CD4-positive, alpha-beta T cell treated with Interleukin-12 subunit alpha and Interleukin-12 subunit beta, for 1 hour (primary cell): Measurements from ENCODE around the gene ZIK1.

ENCODE experiments used
- DNase-seq: peaks from one replicate; pipeline ENCODE4 v3.0.0-alpha.2; 2020

Gene ZIK1

GRCh38 chr19:57583521-57584416, at the start of gene ZIK1:
Gene ZIK1 (plus strand): TSS chr19:57584145. CDS start chr19:57584357, 212 bp downstream.
- DNase-seq, result peak; percentile 92

GRCh38 chr19:57537953-57538547, 45.9 kb upstream of the ZIK1 start:
- DNase-seq, result no peak

GRCh38 chr19:57546513-57546912, 37.4 kb upstream of the ZIK1 start:
- no peak for DNase-seq

GRCh38 chr19:57552432-57552831, 31.5 kb upstream of the ZIK1 start:
- DNase-seq, result no peak

DNA sequence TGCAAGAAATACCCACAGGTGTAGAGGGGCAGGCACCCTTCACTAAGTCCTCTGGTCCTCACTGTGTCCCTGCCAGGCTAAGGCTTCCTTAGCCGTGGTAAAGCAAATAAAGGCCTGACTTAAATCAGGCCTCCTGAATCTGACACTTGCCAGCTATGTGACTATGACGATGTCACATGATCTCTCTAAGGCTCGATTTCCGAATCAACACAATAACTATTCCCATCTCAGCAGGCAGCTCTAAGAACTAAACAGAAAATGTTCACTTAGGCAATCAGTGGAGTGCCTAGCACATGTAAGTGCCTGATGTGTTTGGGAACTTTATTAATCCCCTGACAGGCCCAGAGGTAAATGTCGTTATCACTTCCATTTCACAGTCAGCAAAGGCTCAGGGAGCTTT, 26.3 kb upstream of the ZIK1 start:
- DNase-seq, result no peak

DNA sequence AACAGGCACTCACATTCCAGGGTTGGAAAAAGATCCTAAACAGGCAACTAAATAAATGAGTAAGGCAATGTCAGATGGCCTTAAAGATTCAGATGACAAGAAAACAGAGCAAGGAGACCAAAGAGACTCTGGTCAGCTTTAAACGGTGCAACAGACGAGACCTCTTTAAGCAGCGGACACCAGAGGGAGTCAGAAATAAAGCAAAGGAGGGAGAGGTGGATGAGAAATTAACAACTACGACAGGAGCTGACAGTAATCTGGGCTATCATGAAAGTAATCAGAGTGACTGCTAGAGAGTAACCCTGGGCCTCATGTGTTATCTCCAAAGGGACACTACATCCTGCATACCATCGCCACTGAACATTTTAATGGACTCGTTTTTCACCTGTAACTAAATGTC, 25.4 kb upstream of the ZIK1 start:
- DNase-seq, result no peak

GRCh38 chr19:57559008-57559403, 24.9 kb upstream of the ZIK1 start:
- peak; percentile 9 for DNase-seq

DNA sequence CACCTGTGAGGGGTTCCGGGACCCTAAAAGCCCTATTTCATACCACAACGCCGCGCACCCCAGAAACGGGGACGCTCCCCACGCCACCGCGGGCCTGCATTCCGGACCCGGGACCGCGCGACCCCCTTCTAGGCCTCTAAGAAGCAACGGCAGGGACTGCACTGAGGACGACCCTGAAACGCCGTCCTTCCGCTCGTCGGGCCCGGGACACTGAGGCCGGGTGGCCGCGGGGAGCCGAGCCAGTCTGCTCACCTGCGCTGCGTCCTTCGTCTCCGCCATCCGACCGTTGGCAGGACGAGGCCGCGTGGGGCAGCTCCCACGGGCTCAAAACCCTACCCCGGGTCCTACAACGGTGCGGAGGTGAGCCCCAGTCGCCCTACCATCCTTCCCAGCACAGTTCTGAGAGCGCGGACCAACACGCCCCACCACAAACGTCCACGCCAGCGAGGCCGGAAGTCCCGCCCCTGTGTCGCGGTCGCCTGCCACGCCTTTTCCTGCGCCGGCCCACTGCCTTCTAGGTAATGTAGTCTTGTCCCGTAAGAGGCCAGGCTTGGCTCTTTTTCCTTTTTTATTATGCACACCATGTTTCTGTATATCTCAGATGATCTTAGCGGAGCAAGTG, 24.4 kb upstream of the ZIK1 start, which contains the start of gene ZNF550:
ZNF550 (minus strand) TSS at position 460 of the 622 bp plus-strand sequence; CDS start at position 279, 181 bp downstream.
- DNase-seq, result peak; percentile 90

- no peak for DNase-seq
Observed at GRCh38 chr19:57560049-57560491, 23.9 kb upstream of the ZIK1 start.

DNA sequence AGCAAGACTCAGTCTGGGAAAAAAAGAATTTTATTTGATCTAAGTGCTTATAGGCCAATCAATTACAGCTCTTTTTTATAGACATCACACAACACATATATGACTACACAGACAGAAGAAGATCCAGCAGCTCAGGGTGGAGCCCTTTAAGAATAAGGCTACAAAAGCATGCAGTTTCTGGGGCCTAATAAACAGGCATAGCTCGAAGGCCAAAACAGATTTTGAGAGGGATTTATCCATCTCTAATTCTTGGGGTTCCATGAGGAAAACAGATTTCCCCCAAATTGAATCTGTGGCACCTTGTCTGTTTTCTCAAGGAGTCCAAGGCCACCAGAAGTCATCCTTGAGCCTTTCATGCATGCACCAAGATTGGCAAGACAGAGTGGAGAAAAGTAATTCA, 20.4 kb upstream of the ZIK1 start:
- DNase-seq, result no peak

DNA sequence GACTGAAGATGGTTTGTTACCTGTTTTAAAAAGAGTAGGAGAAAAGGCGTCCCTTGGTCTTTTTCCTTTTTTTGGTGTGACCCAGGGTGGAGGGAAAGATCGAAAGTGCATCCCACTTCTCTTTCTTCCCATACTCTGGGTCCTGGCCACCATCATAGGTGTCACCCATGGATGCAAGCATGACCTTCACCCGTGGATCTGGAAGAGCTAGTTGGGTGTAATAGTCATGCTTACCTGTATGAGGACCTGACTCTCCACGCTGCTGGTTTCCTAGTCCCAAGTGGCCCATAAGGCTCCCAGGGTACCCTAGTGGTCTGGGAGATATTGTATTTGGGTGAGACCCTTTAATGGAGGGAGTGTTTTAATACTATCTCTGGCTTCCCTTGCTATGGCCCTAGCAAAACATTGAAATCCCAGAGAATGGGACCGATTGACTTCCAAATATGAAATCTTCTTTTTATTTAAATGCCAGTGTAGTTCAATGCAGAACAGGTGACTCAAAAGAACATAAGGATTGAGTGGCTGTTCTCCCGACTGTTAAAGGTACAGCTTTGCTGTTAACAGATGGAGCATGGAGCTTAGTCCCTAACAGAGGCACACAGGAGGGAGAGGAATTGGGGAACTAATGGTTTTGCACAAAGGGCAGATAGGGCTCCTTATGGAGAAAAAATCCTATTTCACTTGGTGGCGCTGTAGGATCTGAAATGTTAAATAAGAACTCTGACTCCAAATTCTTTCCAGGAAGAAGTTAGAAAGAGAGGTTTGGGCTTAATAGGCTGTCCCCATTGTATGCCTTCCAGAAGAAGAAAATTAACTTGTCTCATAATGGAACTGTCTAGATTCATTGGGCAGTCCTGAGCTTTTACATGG, 17.3 kb upstream of the ZIK1 start:
- peak; percentile 7 for DNase-seq

GRCh38 chr19:57570707-57571106, 13.2 kb upstream of the ZIK1 start:
- DNase-seq, result no peak

GRCh38 chr19:57572415-57572947, 11.5 kb upstream of the ZIK1 start:
- no peak for DNase-seq

DNA sequence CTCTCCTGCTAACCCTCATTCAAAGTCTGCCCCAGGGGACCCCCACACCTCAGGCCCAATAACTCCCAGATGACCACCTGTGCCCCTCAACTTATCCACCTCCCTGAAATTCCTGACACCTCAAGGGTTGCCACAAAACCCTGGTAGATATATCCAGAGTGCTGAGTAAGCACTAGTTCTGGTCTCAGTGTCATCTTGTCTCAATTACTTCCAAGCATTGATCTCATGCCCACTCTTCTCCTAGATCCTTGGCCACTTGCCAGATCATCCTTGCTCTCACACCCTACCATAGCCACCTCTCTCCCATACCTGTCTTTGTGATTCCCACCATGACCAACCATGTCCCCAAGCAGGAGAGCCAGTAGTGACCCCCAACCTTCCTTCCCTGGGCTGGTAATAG, 7.3 kb upstream of the ZIK1 start:
- no peak for DNase-seq

- DNase-seq, result peak; percentile 99
Observed at GRCh38 chr19:57578487-57579205, 5.3 kb upstream of the ZIK1 start, which contains the start of gene ZNF416. Gene ZNF416 (minus strand): TSS chr19:57578911. CDS start chr19:57578704, 207 bp downstream.

DNA sequence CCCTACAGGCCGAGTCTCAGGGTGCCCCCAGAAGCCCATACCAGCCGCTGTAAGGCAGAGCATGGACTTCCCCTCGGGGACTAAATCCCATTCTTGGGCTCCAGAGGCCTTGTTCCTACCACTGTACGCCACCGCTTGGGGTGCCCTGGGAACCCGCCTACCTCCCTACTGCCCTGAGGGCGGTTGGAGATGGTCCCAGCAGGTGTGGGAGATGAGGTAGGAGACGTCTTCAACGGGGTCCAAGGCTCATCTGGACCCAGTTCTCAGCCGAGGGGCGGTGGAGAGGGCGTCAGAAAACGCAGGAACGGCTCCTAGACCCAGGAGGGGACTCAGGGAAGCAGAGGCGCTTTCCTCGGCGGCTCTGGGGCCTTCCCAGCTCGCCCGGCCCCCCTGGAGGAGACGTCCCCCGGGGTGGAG, 833 bp upstream of the ZIK1 start:
- DNase-seq, result no peak

DNA sequence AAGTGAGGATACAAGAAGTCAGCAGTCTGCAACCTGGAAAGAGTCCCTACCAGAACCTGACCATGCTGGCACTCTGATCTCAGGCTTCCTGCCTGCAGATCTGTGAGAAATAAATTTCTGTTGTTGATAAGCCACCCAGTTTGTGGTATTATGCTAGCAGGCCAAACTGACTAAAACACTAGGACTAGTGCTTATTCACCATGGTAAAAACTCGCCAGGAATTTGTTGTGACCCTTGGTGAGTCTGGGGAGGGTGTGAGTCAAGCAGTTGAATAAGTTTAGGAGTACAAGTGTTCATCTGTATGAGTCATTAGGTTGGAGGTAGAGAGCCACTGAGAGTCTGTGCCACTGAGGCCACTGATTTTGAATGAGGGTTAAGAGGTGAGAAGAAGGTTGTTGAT, 3.6 kb downstream of the ZIK1 start:
- no peak for DNase-seq

GRCh38 chr19:57599377-57599760, 15.4 kb downstream of the ZIK1 start:
- no peak for DNase-seq

- peak; percentile 88 for DNase-seq
Observed at GRCh38 chr19:57599761-57600383, 15.9 kb downstream of the ZIK1 start, which contains the start of gene ZNF530. Gene ZNF530 (plus strand): TSS chr19:57599885. CDS start chr19:57604346, 4,461 bp downstream.

GRCh38 chr19:57606931-57607330, 23.0 kb downstream of the ZIK1 start:
- no peak for DNase-seq

DNA sequence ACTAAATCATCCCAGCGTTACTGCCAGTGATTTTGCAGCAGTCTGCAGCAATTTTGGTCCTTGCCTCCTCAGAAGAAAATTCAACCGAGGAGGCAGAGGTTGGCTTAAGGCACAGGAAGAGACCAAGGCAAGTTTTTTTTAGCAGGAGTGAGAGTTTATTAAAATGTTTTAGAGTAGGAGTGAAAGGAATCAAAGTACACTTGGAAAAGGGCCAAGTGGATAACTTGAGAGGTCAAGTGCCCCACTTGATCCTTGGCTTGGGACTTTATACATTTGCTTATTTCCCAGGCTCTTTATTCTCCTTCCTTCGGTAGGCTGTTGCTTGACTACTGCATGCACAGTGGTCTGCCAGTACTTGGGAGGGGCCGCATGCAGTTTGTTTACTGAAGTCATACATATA, 27.2 kb downstream of the ZIK1 start:
- no peak for DNase-seq
